ENCODE results near the gene TMEM178B. TPM values are rescaled to one million over a fixed set of nuclear protein-coding genes. Genes with fewer than 3 reads are reported as not detected.

TMEM178B gene
- total and polyA plus RNA-seq, 12 donors, result 1.2 to 54.6 (median 25.7) TPM

DNA sequence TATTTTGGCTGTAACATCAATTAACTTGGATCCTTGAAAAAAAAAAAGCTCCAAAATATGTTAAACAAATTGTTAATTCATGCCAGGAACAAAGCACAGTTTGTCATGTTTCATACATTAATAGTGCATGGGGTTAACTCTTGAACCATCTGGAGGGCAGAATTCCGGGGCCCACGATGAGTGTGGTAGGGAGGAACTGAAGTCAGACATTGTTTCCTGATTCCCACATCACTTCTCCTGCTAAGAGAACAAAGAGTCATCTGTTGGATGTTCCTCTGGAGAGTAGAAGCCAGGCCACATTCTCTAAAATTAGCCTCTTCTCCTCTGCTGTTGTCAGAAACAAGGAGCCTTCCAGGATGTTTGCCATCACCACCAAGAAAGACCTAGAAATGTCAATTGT, 54.6 kb downstream of the TMEM178B start:
- H3K4me1 ChIP-seq, result peaks cover 0 to 5% (median 0%) of the 10 kb centered on the region in 9 donors
- WGBS, 2 donors, result 27 to 48% methylated on average over 2 of the region's 2 CpGs
- H3K4me3 ChIP-seq, result no peak overlapping the region
- no peaks in the 10 kb centered on the region for H3K36me3 ChIP-seq
- no peak overlapping the region for H3K27ac ChIP-seq
- ATAC-seq, result no peak
- DNase-seq, result no peak
- H3K27me3 ChIP-seq, result no peaks in the 10 kb centered on the region
- H3K9me3 ChIP-seq, result peaks cover 0 to 12% (median 0%) of the 10 kb centered on the region in 11 donors
- intact Hi-C loops (cut with DNase I), result no loop called here
- TF ChIP-seq, protein P1, sequence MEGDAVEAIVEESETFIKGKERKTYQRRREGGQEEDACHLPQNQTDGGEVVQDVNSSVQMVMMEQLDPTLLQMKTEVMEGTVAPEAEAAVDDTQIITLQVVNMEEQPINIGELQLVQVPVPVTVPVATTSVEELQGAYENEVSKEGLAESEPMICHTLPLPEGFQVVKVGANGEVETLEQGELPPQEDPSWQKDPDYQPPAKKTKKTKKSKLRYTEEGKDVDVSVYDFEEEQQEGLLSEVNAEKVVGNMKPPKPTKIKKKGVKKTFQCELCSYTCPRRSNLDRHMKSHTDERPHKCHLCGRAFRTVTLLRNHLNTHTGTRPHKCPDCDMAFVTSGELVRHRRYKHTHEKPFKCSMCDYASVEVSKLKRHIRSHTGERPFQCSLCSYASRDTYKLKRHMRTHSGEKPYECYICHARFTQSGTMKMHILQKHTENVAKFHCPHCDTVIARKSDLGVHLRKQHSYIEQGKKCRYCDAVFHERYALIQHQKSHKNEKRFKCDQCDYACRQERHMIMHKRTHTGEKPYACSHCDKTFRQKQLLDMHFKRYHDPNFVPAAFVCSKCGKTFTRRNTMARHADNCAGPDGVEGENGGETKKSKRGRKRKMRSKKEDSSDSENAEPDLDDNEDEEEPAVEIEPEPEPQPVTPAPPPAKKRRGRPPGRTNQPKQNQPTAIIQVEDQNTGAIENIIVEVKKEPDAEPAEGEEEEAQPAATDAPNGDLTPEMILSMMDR (IDR thresholded peaks at IDR 0.05), result no peak

DNA sequence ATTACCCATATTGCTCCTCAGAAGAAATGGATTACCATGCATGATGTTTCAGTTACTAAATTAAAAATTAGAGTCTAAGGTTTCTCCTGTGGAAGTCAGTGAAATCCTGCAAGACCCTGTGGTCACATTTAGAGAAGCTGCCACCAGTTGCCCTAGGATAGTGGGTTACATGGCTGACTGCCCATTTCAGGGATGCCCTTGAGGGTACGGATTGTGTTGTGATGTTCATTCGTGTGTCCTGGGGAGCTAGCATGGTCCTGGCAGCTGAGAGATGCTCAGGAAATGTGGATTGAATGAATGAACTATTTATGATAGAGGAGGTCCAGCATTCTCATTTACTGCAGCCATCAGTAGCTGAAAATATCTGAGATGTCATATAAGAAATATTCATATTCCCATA, 55.1 kb downstream of the TMEM178B start:
- DNase-seq, result no peak
- H3K4me1 ChIP-seq, result peaks cover 0 to 5% (median 0%) of the 10 kb centered on the region in 9 donors
- no peaks in the 10 kb centered on the region for H3K27me3 ChIP-seq
- H3K4me3 ChIP-seq, result no peak overlapping the region
- ATAC-seq, result no peak
- WGBS, 2 donors, result 49 to 59% methylated on average over 2 of the region's 2 CpGs
- H3K27ac ChIP-seq, result no peak overlapping the region
- intact Hi-C loops (cut with DNase I), result no loop called here
- TF ChIP-seq, protein P1 (IDR thresholded peaks at IDR 0.05), result no peak
- H3K9me3 ChIP-seq, result peaks cover 0 to 16% (median 0%) of the 10 kb centered on the region in 11 donors
- H3K36me3 ChIP-seq, result no peaks in the 10 kb centered on the region

DNA sequence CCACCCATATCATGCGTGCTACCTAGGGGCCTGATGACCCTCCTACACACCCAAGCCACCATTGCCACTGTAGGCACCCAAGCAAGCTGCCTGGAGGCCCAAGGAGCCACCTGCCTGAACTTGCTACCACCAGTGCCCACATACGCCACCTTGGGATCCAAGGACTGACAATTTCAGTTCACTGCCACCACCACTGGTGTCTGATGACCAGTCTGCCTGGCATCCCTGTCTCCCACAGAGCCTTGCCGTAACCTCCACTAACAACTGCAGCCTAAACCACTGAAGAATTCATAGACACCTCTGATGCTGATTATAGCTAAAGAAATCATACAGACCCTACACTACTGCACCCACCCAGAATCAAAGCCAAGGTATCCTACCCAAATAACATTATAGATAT, 58.8 kb downstream of the TMEM178B start:
- DNase-seq (no peak), ATAC-seq (no peak)
- Histone ChIP-seq H3K9me3 (peaks cover 0 to 39% (median 3%) of the 10 kb centered on the region in 11 donors), H3K4me3 (no peak overlapping the region), H3K36me3 (no peaks in the 10 kb centered on the region), H3K27me3 (no peaks in the 10 kb centered on the region), H3K4me1 (peaks cover 0 to 5% (median 0%) of the 10 kb centered on the region in 9 donors), H3K27ac (no peak overlapping the region)
- WGBS, 2 donors, result 81 to 93% methylated on average over 3 of the region's 3 CpGs
- intact Hi-C loops (cut with DNase I), result loop anchor here in 1 of 10 donors (1.0 kb wide), 1 partner anchor 37 kb away; no protein-coding TSS in a partner anchor
- TF ChIP-seq, protein P1 (IDR thresholded peaks at IDR 0.05), result no peak

DNA sequence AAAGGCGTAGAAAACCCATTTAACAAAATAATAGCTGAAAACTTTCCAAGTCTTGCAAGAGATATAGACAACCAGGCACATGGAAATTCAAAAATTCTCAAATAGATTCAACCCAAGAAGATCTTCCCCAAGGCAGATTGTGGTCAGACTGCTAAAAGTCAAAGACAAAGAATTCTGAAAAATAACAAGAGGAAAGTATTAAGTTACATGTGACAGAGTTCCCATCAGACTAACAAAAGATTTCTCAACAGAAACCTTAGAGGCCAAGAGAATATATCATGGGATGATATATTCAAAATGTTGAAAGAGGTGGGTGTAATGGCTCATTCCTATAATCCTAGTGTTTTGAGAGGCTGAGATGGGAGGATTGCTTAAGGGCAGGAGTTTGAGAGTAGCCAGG, 59.8 kb downstream of the TMEM178B start:
- Histone ChIP-seq H3K27me3 (no peaks in the 10 kb centered on the region), H3K4me3 (no peak overlapping the region), H3K36me3 (no peaks in the 10 kb centered on the region), H3K4me1 (peaks cover 0 to under 1% (median 0%) of the 10 kb centered on the region in 9 donors), H3K27ac (no peak overlapping the region), H3K9me3 (peaks cover 0 to 39% (median 3%) of the 10 kb centered on the region in 11 donors)
- ATAC-seq (no peak), DNase-seq (no peak)
- TF ChIP-seq, protein P1 (IDR thresholded peaks at IDR 0.05), result no peak
- intact Hi-C loops (cut with DNase I), result loop anchor here in 1 of 10 donors (1.0 kb wide), 1 partner anchor 38 kb away; no protein-coding TSS in a partner anchor
- WGBS, 2 donors, result 80 to 89% methylated on average over 1 of the region's 1 CpG
